GM21390 (cell line): ENCODE data around the gene MT1B.
"Not testable (repeated sequence)": the region's sequence is repeated elsewhere in the genome, so short reads cannot be mapped to it uniquely, and the experiment has no call there.

ENCODE experiments used
- ATAC-seq: cut with Tn5 transposase; IDR thresholded peaks from one replicate; pipeline ENCODE4 v1.9.1; 2021; ENCODE audit not compliant: unreplicated experiment

Gene MT1B

GRCh38 chr16:56618138-56618537, 33.5 kb upstream of the MT1B start:
- ATAC-seq, result no peak

- ATAC-seq, result no peak
Measured at GRCh38 chr16:56620339-56620897, 31.3 kb upstream of the MT1B start.

GRCh38 chr16:56621665-56622445, 29.8 kb upstream of the MT1B start:
- ATAC-seq, result not testable (repeated sequence)

GRCh38 chr16:56623184-56623583, 28.5 kb upstream of the MT1B start:
- not testable (repeated sequence) for ATAC-seq

- no peak for ATAC-seq
Measured at GRCh38 chr16:56623637-56624036, 28.0 kb upstream of the MT1B start.

- peak; percentile 52 for ATAC-seq
Measured at GRCh38 chr16:56625140-56625942, 26.3 kb upstream of the MT1B start, which contains the start of gene MT1E. MT1E (plus strand) TSS chr16:56625781; CDS start chr16:56625852, 71 bp downstream.

GRCh38 chr16:56625943-56626654, 25.6 kb upstream of the MT1B start:
- ATAC-seq, result no peak

GRCh38 chr16:56626685-56627084, 25.0 kb upstream of the MT1B start:
- ATAC-seq, result no peak

- no peak for ATAC-seq
Measured at GRCh38 chr16:56628486-56629350, 23.0 kb upstream of the MT1B start.

GRCh38 chr16:56629531-56629930, 22.2 kb upstream of the MT1B start:
- no peak for ATAC-seq

GRCh38 chr16:56630134-56630533, 21.6 kb upstream of the MT1B start:
- ATAC-seq, result peak; percentile 78

GRCh38 chr16:56631197-56631596, 20.5 kb upstream of the MT1B start:
- no peak for ATAC-seq

- no peak for ATAC-seq
Measured at GRCh38 chr16:56631832-56632155, 19.9 kb upstream of the MT1B start.

- ATAC-seq, result no peak
Measured at GRCh38 chr16:56632156-56632847, 19.4 kb upstream of the MT1B start, which contains the start of gene MT1M. MT1M (plus strand) TSS chr16:56632659; CDS start chr16:56632732, 73 bp downstream.

GRCh38 chr16:56632848-56633365, 18.8 kb upstream of the MT1B start:
- ATAC-seq, result no peak

- no peak for ATAC-seq
Measured at GRCh38 chr16:56633535-56633934, 18.2 kb upstream of the MT1B start.

- no peak for ATAC-seq
Measured at GRCh38 chr16:56634715-56635440, 16.8 kb upstream of the MT1B start.

- ATAC-seq, result no peak
Measured at GRCh38 chr16:56635441-56635967, 16.2 kb upstream of the MT1B start.
